A549 treated with AZD2906 at 1 μM for 4 hours (cell line): ENCODE results near the gene IQSEC1. TPM values are rescaled to one million over a fixed set of nuclear protein-coding genes. Genes with fewer than 3 reads are reported as not detected.

ENCODE experiments used
- total RNA-seq: library from RNA; stranded (reverse); fragments of 200-300 nt; extraction: Qiagen RNA extraction; gene quantifications from 5 replicates; pipeline ENCODE4 v1.2.3, GENCODE V29; 2022

IQSEC1 gene
- 15.0 to 19.9 TPM (median 17.9 TPM) in 5 replicates for total RNA-seq

DNA sequence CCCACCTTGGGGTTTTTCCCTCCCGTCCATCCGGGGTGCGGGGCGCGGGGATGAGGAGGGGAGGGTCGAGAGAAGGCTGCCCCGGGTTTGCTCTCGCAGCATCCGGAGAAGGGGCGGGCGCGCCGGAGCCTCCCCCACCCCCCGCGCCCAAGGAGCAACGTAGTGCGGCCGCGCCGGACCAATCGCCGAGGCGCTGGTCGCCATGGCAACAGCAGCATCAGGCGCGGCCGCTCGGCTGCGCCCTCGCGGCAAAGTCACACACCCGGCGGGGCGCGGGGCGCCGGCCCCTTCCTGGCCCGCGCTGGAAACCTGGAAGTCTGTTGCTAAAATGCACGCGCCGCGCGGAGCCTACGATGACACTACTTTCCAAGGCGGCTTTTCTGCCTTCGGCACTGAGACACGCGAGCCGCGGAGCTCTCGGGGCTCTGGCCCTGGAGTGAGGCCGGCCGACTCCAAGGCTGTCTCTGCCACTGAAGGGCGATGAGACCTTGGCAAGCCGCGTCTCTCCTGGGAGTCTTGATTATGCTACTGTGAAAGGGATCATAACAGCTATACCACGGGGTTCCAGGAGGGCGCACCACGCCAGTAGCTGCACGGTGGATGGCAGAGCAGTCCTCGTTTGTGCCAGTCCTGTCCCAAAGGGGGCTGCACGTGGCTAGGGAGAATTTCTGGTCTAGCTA, at the start of gene IQSEC1:
Gene IQSEC1, minus strand, starts transcription at position 104 of the 680 bp plus-strand sequence. CDS start 415 bp downstream, outside the sequence.

Other genes with a start within 250 kb of the IQSEC1 start
- gene RPL32, start 231.9 kb downstream of the IQSEC1 start, total RNA-seq, result 2,266 to 2,470 TPM (median 2,401 TPM) in 5 replicates